ENCODE measurements around the gene NOS1AP. TPM values are rescaled to one million over a fixed set of nuclear protein-coding genes. Genes with fewer than 3 reads are reported as not detected.

The NOS1AP gene
- total RNA-seq, 1 experiment from 2014 or later = 5.3 TPM

DNA sequence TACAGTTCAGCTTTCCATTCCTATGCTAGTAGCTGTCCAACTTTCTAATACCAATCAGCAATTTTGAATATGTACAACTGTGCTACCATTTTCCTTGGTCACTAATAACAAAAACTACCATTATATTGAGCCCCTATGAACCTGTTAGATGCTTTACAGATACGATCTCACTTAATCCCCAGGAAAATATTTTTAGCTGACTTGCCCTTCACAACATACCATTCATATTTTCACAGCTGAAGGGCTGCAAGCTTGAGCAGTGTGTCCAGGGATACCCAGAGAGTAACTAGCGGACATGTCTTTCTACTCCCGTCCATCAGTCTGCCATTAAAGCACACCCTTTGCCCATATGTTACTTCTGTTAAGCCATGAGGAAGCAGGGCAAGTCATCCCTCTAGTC is 166.7 kb downstream of the NOS1AP start:
- TF ChIP-seq, protein P1, sequence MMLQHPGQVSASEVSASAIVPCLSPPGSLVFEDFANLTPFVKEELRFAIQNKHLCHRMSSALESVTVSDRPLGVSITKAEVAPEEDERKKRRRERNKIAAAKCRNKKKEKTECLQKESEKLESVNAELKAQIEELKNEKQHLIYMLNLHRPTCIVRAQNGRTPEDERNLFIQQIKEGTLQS (IDR thresholded peaks at IDR 0.05) = no peak
- TF ChIP-seq SRF (IDR thresholded peaks at IDR 0.05; ENCODE audit: low read depth) (no peak), SIN3A (IDR thresholded peaks at IDR 0.05; ENCODE audit: low read depth) (no peak), JUND (IDR thresholded peaks at IDR 0.05) (no peak), SP1 (IDR thresholded peaks at IDR 0.05; ENCODE audit: low read depth) (no peak), ZNF274 (IDR thresholded peaks at IDR 0.05; ENCODE audit: low read depth, low read length) (no peak), POLR2A (IDR thresholded peaks at IDR 0.05; ENCODE audit: borderline replicate concordance, extremely low read depth, insufficient read depth, insufficient read length) (no peak), YY1 (IDR thresholded peaks at IDR 0.05; ENCODE audit: extremely low read depth, insufficient replicate concordance, low read depth, low read length) (no peak), EZH2 (IDR thresholded peaks at IDR 0.05) (no peak), CEBPB (IDR thresholded peaks at IDR 0.05; ENCODE audit: low read depth) (no peak), RAD21 (IDR thresholded peaks at IDR 0.05; ENCODE audit: low read depth) (no peak), CBX3 (IDR thresholded peaks at IDR 0.05; ENCODE audit: low read depth) (no peak), POLR2AphosphoS5 (IDR thresholded peaks at IDR 0.05; ENCODE audit: low read depth, low read length) (no peak), ZFX (IDR thresholded peaks at IDR 0.05) (no peak), FOSL1 (IDR thresholded peaks at IDR 0.05; ENCODE audit: low read depth) (no peak)
- TF ChIP-seq, protein P2, sequence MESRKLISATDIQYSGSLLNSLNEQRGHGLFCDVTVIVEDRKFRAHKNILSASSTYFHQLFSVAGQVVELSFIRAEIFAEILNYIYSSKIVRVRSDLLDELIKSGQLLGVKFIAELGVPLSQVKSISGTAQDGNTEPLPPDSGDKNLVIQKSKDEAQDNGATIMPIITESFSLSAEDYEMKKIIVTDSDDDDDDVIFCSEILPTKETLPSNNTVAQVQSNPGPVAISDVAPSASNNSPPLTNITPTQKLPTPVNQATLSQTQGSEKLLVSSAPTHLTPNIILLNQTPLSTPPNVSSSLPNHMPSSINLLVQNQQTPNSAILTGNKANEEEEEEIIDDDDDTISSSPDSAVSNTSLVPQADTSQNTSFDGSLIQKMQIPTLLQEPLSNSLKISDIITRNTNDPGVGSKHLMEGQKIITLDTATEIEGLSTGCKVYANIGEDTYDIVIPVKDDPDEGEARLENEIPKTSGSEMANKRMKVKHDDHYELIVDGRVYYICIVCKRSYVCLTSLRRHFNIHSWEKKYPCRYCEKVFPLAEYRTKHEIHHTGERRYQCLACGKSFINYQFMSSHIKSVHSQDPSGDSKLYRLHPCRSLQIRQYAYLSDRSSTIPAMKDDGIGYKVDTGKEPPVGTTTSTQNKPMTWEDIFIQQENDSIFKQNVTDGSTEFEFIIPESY (IDR thresholded peaks at IDR 0.05; ENCODE audit: extremely low read depth, insufficient replicate concordance, low read length) = no peak
- TF ChIP-seq, protein P3, sequence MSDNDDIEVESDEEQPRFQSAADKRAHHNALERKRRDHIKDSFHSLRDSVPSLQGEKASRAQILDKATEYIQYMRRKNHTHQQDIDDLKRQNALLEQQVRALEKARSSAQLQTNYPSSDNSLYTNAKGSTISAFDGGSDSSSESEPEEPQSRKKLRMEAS (IDR thresholded peaks at IDR 0.05) = no peak
- TF ChIP-seq, protein P4, sequence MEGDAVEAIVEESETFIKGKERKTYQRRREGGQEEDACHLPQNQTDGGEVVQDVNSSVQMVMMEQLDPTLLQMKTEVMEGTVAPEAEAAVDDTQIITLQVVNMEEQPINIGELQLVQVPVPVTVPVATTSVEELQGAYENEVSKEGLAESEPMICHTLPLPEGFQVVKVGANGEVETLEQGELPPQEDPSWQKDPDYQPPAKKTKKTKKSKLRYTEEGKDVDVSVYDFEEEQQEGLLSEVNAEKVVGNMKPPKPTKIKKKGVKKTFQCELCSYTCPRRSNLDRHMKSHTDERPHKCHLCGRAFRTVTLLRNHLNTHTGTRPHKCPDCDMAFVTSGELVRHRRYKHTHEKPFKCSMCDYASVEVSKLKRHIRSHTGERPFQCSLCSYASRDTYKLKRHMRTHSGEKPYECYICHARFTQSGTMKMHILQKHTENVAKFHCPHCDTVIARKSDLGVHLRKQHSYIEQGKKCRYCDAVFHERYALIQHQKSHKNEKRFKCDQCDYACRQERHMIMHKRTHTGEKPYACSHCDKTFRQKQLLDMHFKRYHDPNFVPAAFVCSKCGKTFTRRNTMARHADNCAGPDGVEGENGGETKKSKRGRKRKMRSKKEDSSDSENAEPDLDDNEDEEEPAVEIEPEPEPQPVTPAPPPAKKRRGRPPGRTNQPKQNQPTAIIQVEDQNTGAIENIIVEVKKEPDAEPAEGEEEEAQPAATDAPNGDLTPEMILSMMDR (IDR thresholded peaks at IDR 0.05 in 2 of 3, conservative IDR thresholded peaks at IDR 0.05 in 1 of 3; ENCODE audit: borderline replicate concordance in 1 of 3, insufficient read depth in 1 of 3, low read depth in 2 of 3, low read length in 2 of 3) = no peak
- TF ChIP-seq, protein P5, sequence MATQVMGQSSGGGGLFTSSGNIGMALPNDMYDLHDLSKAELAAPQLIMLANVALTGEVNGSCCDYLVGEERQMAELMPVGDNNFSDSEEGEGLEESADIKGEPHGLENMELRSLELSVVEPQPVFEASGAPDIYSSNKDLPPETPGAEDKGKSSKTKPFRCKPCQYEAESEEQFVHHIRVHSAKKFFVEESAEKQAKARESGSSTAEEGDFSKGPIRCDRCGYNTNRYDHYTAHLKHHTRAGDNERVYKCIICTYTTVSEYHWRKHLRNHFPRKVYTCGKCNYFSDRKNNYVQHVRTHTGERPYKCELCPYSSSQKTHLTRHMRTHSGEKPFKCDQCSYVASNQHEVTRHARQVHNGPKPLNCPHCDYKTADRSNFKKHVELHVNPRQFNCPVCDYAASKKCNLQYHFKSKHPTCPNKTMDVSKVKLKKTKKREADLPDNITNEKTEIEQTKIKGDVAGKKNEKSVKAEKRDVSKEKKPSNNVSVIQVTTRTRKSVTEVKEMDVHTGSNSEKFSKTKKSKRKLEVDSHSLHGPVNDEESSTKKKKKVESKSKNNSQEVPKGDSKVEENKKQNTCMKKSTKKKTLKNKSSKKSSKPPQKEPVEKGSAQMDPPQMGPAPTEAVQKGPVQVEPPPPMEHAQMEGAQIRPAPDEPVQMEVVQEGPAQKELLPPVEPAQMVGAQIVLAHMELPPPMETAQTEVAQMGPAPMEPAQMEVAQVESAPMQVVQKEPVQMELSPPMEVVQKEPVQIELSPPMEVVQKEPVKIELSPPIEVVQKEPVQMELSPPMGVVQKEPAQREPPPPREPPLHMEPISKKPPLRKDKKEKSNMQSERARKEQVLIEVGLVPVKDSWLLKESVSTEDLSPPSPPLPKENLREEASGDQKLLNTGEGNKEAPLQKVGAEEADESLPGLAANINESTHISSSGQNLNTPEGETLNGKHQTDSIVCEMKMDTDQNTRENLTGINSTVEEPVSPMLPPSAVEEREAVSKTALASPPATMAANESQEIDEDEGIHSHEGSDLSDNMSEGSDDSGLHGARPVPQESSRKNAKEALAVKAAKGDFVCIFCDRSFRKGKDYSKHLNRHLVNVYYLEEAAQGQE (IDR thresholded peaks at IDR 0.05; ENCODE audit: low read depth) = no peak
- Histone ChIP-seq H3K27me3 (ENCODE audit: insufficient read depth, low read length) (no peaks in the 10 kb centered on the region), H3K27ac (ENCODE audit: low read depth, low read length) (no peak overlapping the region), H3K9me2 (ENCODE audit: insufficient read depth) (no peaks in the 10 kb centered on the region), H3K4me1 (ENCODE audit: control insufficient read depth in 1 of 2, insufficient read depth in 2 of 2, low read length in 2 of 2) (peaks cover 0 to 13% of the 10 kb centered on the region in 2 experiments; a peak in 2 of 4 replicates), H3K79me2 (ENCODE audit: insufficient read depth, low read length) (no peaks in the 10 kb centered on the region), H3K9me3 (ENCODE audit: control insufficient read depth in 1 of 2, insufficient read depth in 1 of 2, low read depth in 1 of 2, low read length in 2 of 2) (no peaks in the 10 kb centered on the region), H2AFZ (ENCODE audit: low read depth, low read length, poor library complexity, severe bottlenecking) (no peak overlapping the region), H3K9ac (ENCODE audit: low read length) (no peak overlapping the region), H3K4me3 (replicated peaks in 1 of 2; ENCODE audit: low read depth in 1 of 2, low read length in 2 of 2) (no peak overlapping the region), H3K36me3 (ENCODE audit: control insufficient read depth in 1 of 2, insufficient read depth in 2 of 2, low read length in 2 of 2) (no peaks in the 10 kb centered on the region), H4K20me1 (ENCODE audit: insufficient read depth) (no peaks in the 10 kb centered on the region), H3K4me2 (ENCODE audit: low read length) (no peak overlapping the region)
- no peak for DNase-seq (ENCODE audit: low read depth, low spot score)
- intact Hi-C loops (cut with micrococcal nuclease) = no loop called here
- no peak for ATAC-seq
- RAD21 ChIA-PET (ENCODE audit: low non-redundant PET in 1 of 2, low total read pairs in 2 of 2, uncharacterized antibody in 2 of 2, unreplicated experiment in 2 of 2) = no interaction called here
- BruUV-seq (replicated peaks) = no TSS peak
- CTCF ChIA-PET = no interaction called here
- POLR2A ChIA-PET = no interaction called here
